ENCODE data around the gene ELFN1.

The ELFN1 gene

DNA sequence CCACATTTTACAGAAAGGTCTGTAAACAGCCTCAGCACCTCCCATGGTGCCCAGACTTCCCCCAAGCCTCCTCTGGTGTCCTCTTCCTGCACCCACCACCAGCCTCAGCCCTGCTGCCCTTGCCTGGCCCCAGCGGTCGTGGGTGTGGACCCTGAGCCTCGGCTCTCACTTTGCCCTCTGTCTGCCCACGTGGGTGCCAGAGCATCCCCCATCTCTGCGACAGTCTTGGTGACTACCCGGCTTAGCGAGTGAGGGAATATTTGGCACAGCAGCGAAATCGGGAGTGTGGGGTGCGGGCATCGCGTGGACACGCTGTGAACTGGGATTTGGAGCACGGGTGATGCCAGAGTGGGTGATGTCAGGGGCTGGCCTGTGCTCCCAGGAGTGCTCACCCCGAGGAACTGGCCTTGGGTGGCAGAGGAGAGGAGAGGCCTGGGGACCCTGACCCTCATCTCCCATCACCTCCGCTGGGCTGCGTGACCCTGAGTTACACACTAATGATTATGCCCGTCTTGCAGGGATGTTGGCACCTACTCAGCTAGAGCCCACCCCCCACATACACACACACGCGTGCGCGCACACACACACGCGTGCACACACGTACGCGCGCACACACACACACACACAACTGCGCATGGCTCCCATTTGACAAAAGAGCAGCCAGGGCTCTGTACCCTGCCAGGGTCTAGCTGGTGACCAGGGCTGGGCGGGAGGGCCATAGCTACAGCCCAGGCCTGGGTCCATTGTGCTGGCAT lies 8.7 kb downstream of the ELFN1 start:
- no peak for DNase-seq (ENCODE audit: low spot score)
- TF ChIP-seq CTCF (conservative IDR thresholded peaks at IDR 0.05; ENCODE audit: low read depth) = no peak
- ChIA-PET CTCF (no interaction called here), POLR2A (ENCODE audit: low non-redundant PET) (no interaction called here)
- no peak overlapping the region for H3K27ac ChIP-seq

GRCh38 chr7:1679326-1679965 lies 9.4 kb downstream of the ELFN1 start:
- ChIA-PET CTCF (no interaction called here), POLR2A (ENCODE audit: low non-redundant PET) (no interaction called here)
- TF ChIP-seq CTCF (conservative IDR thresholded peaks at IDR 0.05; ENCODE audit: low read depth) = no peak
- no peak overlapping the region for H3K27ac ChIP-seq
- DNase-seq (ENCODE audit: low spot score) = no peak

GRCh38 chr7:1679966-1680730 lies 10.1 kb downstream of the ELFN1 start:
- POLR2A ChIA-PET (ENCODE audit: low non-redundant PET) = no interaction called here

GRCh38 chr7:1681581-1681980 lies 11.5 kb downstream of the ELFN1 start:
- DNase-seq (ENCODE audit: low spot score) = no peak
- no peak overlapping the region for H3K27ac ChIP-seq
- ChIA-PET POLR2A (ENCODE audit: low non-redundant PET) (no interaction called here), CTCF (interaction anchor here (0.6 to 0.7 kb wide), 2 partner anchors 9 to 12 kb away, joined by 3 read pairs; no protein-coding TSS in a partner anchor)
- TF ChIP-seq CTCF (conservative IDR thresholded peaks at IDR 0.05; ENCODE audit: low read depth) = no peak

More at GRCh38 chr7:1679966-1680730, 10.1 kb downstream of the ELFN1 start:
- DNase-seq (ENCODE audit: low spot score) = no peak
- TF ChIP-seq CTCF (conservative IDR thresholded peaks at IDR 0.05; ENCODE audit: low read depth) = no peak
- no peak overlapping the region for H3K27ac ChIP-seq
- CTCF ChIA-PET = no interaction called here

- POLR2A ChIA-PET (ENCODE audit: low non-redundant PET) = no interaction called here
- TF ChIP-seq CTCF (conservative IDR thresholded peaks at IDR 0.05; ENCODE audit: low read depth) = no peak
- CTCF ChIA-PET = interaction anchor here (0.6 to 0.7 kb wide), 3 partner anchors 74 to 330 kb away, joined by 3 to 4 read pairs (median 3); no protein-coding TSS in a partner anchor
- no peak for DNase-seq (ENCODE audit: low spot score)
- no peak overlapping the region for H3K27ac ChIP-seq
These were observed 15.0 kb downstream of the ELFN1 start for GRCh38 chr7:1685000-1685624.

DNA sequence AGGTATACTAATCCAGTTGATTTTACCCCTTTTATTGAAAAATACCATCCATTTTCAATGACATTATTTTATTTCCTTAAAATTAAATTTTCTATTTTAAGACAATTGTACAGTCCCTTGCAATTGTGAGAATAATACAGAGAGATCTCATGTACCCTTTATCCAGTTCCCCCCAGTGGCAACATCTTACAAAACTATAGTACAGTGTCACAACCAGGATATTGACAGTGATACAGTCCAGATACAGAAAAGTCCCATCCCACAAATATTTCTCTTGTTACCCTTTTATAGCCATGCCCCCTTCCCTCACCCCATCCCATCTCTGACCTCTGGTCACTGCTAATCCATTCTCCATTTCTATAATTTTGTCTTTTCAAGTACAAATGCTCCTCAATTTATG lies 18.5 kb downstream of the ELFN1 start:
- CTCF ChIA-PET = interaction anchor here (0.7 kb wide), 1 partner anchor 19 kb away, joined by 4 read pairs; no protein-coding TSS in a partner anchor
- DNase-seq (ENCODE audit: low spot score) = no peak

More for the DNA sequence above, 18.5 kb downstream of the ELFN1 start:
- POLR2A ChIA-PET (ENCODE audit: low non-redundant PET) = no interaction called here
- no peak for TF ChIP-seq CTCF (conservative IDR thresholded peaks at IDR 0.05; ENCODE audit: low read depth)
- H3K27ac ChIP-seq = no peak overlapping the region

Measured in RWPE1 (cell line).